Endothelial cell of umbilical vein (primary cell): ENCODE measurements around the gene NR2F6. TPM values are rescaled to one million over a fixed set of nuclear protein-coding genes. Genes with fewer than 3 reads are reported as not detected.

Source experiments
- BruUV-seq: library from RNA; stranded (reverse); fragments of 400-500 nt; replicated peaks from 2 replicates; lab custom pipeline; 2021; lab: Mats Ljungman, UMichigan
- CTCF ChIA-PET: fragments of 300-600, 350-600 bp; sonication (Branson Sonifier 250); formaldehyde crosslinking; loops from one replicate; lab custom pipeline; 2021; ENCODE audit warnings: antibody characterized with exemption, inconsistent platforms; lab: Charles Lee
- POLR2A ChIA-PET: fragments of 300-600, 350-600 bp; sonication (Branson Sonifier 250); formaldehyde crosslinking; loops from one replicate; lab custom pipeline; 2021; ENCODE audit warnings: antibody characterized with exemption, inconsistent platforms; lab: Charles Lee
- DNase-seq: peaks from one replicate; pipeline ENCODE4 v3.0.0-alpha.2; 2011; ENCODE audit warnings: low read depth, low spot score
- FAIRE-seq: peaks from 2 replicates; lab custom pipeline; 2011; peaks lifted over from hg19 to GRCh38; lab: Jason Lieb, UNC
- H2AFZ ChIP-seq: 2 replicates; pipeline ENCODE4 v1.6.0; 2012; ENCODE audit warnings: low read depth, low read length, control low read depth, inconsistent platforms
- H3K27ac ChIP-seq: 2 replicates; pipeline ENCODE4 v1.5.1; 2011; ENCODE audit warnings: low read depth, mild to moderate bottlenecking, control low read depth, low read length, moderate library complexity; ENCODE audit not compliant: insufficient read depth
- H3K27me3 ChIP-seq, 2 experiments: 2 replicates each; pipeline versions ENCODE4 v1.6.0 to v1.6.1; 2011; ENCODE audit warnings: low read length in 2 of 2, mixed read lengths in 1 of 2; ENCODE audit not compliant: control insufficient read depth in 2 of 2, insufficient read depth in 2 of 2
- H3K36me3 ChIP-seq, 2 experiments: 2 replicates in 1 of 2; 3 replicates in 1 of 2; pipeline ENCODE4 v1.5.1; 2011; ENCODE audit warnings: low read length in 2 of 2, mild to moderate bottlenecking in 1 of 2, moderate library complexity in 1 of 2; ENCODE audit not compliant: control insufficient read depth in 2 of 2, insufficient read depth in 2 of 2; ENCODE audit errors: extremely low read depth in 1 of 2
- H3K4me1 ChIP-seq: 3 replicates; pipeline ENCODE4 v1.5.1; 2011; ENCODE audit warnings: mild to moderate bottlenecking, low read length; ENCODE audit not compliant: control insufficient read depth, insufficient read depth; ENCODE audit errors: extremely low read depth
- H3K4me2 ChIP-seq: 2 replicates; pipeline ENCODE4 v1.6.1; 2011; ENCODE audit warnings: low read length, control low read depth, mixed read lengths; ENCODE audit not compliant: insufficient read depth
- H3K4me3 ChIP-seq, 3 experiments: fragments of 200-600 bp in 1 of 3; sonication (generic), shearing (Covaris generic) in 1 of 3; replicated peaks in 1 of 3; 2 replicates each; pipeline ENCODE4 v1.5.1; 2011 to 2016; ENCODE audit warnings: control low read depth in 3 of 3, low read length in 3 of 3, mild to moderate bottlenecking in 2 of 3, inconsistent platforms in 1 of 3, low read depth in 1 of 3, moderate library complexity in 1 of 3; ENCODE audit not compliant: insufficient read depth in 1 of 3
- H3K79me2 ChIP-seq: 2 replicates; pipeline ENCODE4 v1.6.0; 2012; ENCODE audit warnings: low read length, inconsistent platforms; ENCODE audit not compliant: control insufficient read depth, insufficient read depth
- H3K9ac ChIP-seq: replicated peaks from 2 replicates; pipeline ENCODE3; 2011; ENCODE audit warnings: low read length, control low read depth; ENCODE audit not compliant: insufficient read depth; ENCODE audit errors: extremely low read depth
- H3K9me1 ChIP-seq: replicated peaks from 3 replicates; pipeline ENCODE4 v1.6.0; 2011; ENCODE audit warnings: mild to moderate bottlenecking, low read length; ENCODE audit not compliant: control insufficient read depth, insufficient read depth; ENCODE audit errors: extremely low read depth
- H3K9me3 ChIP-seq: replicated peaks from 2 replicates; pipeline ENCODE4 v1.5.1; 2012; ENCODE audit warnings: low read length, inconsistent platforms; ENCODE audit not compliant: control insufficient read depth, insufficient read depth
- H4K20me1 ChIP-seq: replicated peaks from 2 replicates; pipeline ENCODE3; 2011; ENCODE audit warnings: mild to moderate bottlenecking, low read length; ENCODE audit not compliant: control insufficient read depth, insufficient read depth; ENCODE audit errors: extremely low read depth
- CTCF ChIP-seq, 2 donors: IDR thresholded peaks; 1 replicate in 1 of 2; 2 replicates in 1 of 2; pipeline ENCODE4 v1.5.1; 2011; ENCODE audit warnings: low read length in 2 of 2, mild to moderate bottlenecking in 2 of 2, moderate library complexity in 2 of 2, control low read depth in 1 of 2, inconsistent platforms in 1 of 2, low read depth in 1 of 2; ENCODE audit not compliant: insufficient read depth in 1 of 2; ENCODE audit errors: extremely low read depth in 1 of 2
- FOS ChIP-seq: IDR thresholded peaks from 2 replicates; pipeline ENCODE4 v1.6.1; 2011; ENCODE audit warnings: mild to moderate bottlenecking, low read length, moderate library complexity, borderline replicate concordance; ENCODE audit not compliant: insufficient read depth
- JUN ChIP-seq: IDR thresholded peaks from 2 replicates; pipeline ENCODE4 v1.6.1; 2011; ENCODE audit warnings: borderline replicate concordance, low read depth; ENCODE audit not compliant: insufficient read length, insufficient read depth
- POLR2AphosphoS5 ChIP-seq: IDR thresholded peaks from 2 replicates; pipeline ENCODE4 v1.6.1; 2012; ENCODE audit warnings: low read depth, mild to moderate bottlenecking, control low read depth, low read length, moderate library complexity; ENCODE audit not compliant: insufficient read depth
- dilution Hi-C: fragments of 300-500 bp; cut with MboI; formaldehyde crosslinking; loops from one replicate; pipeline ENCODE4 v1.15.0; 2019; ENCODE audit warnings: low sequenced_read_pairs; ENCODE audit not compliant: extremely low pct_ligation_motif_present
- intact Hi-C: fragments of 100-400 bp; cut with micrococcal nuclease; formaldehyde crosslinking; loops from one replicate; pipeline ENCODE4 v1.10.0; 2022
- polyA plus RNA-seq, 4 experiments: library from polyadenylated mRNA; depleted of rRNA in 3 of 4; stranded (reverse) in 3 of 4; unstranded in 1 of 4; fragments of >200 nt; gene quantifications; 2 replicates each; pipeline versions ENCODE4 v1.2.1 to v1.2.3, GENCODE V29; 2011 to 2012; ENCODE audit warnings: missing spikeins in 1 of 4
- total RNA-seq: library from RNA; stranded (reverse); gene quantifications from 2 replicates; pipeline ENCODE4 v1.2.3, GENCODE V29; 2021
- TF ChIP-seq, protein P1 (sequence below): IDR thresholded peaks from 2 replicates; pipeline ENCODE4 v1.6.1; 2011; ENCODE audit not compliant: insufficient read depth, insufficient read length

NR2F6 gene
- total and polyA plus RNA-seq, 2 donors (not counting 3 experiments of a cell fraction or from before 2014, with no cell fraction given): 36.1 to 38.9 TPM

- dilution Hi-C loops: no loop called here
- Histone ChIP-seq H2AFZ (no peak overlapping the region), H3K27me3 (no peaks in the 10 kb centered on the region), H3K27ac (no peak overlapping the region), H3K4me2 (no peak overlapping the region), H3K79me2 (no peaks in the 10 kb centered on the region), H3K9me1 (no peaks in the 10 kb centered on the region), H3K4me3 (no peak overlapping the region), H3K4me1 (peaks cover 10% of the 10 kb centered on the region), H3K9me3 (no peaks in the 10 kb centered on the region), H4K20me1 (no peaks in the 10 kb centered on the region), H3K9ac (no peak overlapping the region), H3K36me3 (no peaks in the 10 kb centered on the region)
- DNase-seq (no peak), FAIRE-seq (no peak)
- no TSS peak for BruUV-seq
- intact Hi-C loops: no loop called here
- ChIA-PET CTCF (no interaction called here), POLR2A (no interaction called here)
- TF ChIP-seq CTCF (IDR thresholded peaks at IDR 0.05; ENCODE audit: extremely low read depth in 1 of 2, insufficient read depth in 1 of 2, low read depth in 1 of 2, low read length in 2 of 2): no peak
- TF ChIP-seq JUN: no peak
- no peak for TF ChIP-seq FOS
- TF ChIP-seq, protein P1, sequence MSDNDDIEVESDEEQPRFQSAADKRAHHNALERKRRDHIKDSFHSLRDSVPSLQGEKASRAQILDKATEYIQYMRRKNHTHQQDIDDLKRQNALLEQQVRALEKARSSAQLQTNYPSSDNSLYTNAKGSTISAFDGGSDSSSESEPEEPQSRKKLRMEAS: no peak
- no peak for TF ChIP-seq POLR2AphosphoS5
Measured at GRCh38 chr19:17286263-17286662, 40.5 kb upstream of the NR2F6 start.
